Coronary artery (tissue), 2 donors: ENCODE measurements around the gene PRR14.
"Not testable (repeated sequence)": the region's sequence is repeated elsewhere in the genome, so short reads cannot be mapped to it uniquely, and the experiment has no call there.

ENCODE experiments used
- DNase-seq: peaks from one replicate; pipeline ENCODE4 v3.0.0-alpha.2; 2017; ENCODE audit warnings: low spot score
- H3K27ac ChIP-seq, 2 donors: fragments of 200-600 bp; sonication (generic); one replicate each; pipeline ENCODE4 v1.5.1; 2016 to 2019
- H3K4me3 ChIP-seq: fragments of 200-600 bp; sonication (generic); 2 replicates; pipeline ENCODE4 v1.5.1; 2016; ENCODE audit warnings: mild to moderate bottlenecking, moderate library complexity
- CTCF ChIP-seq: fragments of 200-600 bp; sonication (generic); IDR thresholded peaks from one replicate; pipeline ENCODE4 v1.5.1; 2019; ENCODE audit warnings: antibody characterized with exemption

The PRR14 gene

GRCh38 chr16:30620169-30620568 lies 30.6 kb upstream of the PRR14 start:
- DNase-seq: no peak
- Histone ChIP-seq H3K4me3 (no peak overlapping the region), H3K27ac (no peak overlapping the region)
- TF ChIP-seq CTCF: no peak

GRCh38 chr16:30621765-30622164 lies 29.0 kb upstream of the PRR14 start:
- DNase-seq: no peak
- H3K27ac ChIP-seq: no peak overlapping the region
- TF ChIP-seq CTCF: no peak
- H3K4me3 ChIP-seq: no peak overlapping the region

GRCh38 chr16:30622455-30623032 lies 28.2 kb upstream of the PRR14 start:
- DNase-seq: no peak
- no peak for TF ChIP-seq CTCF
- Histone ChIP-seq H3K4me3 (no peak overlapping the region), H3K27ac (no peak overlapping the region)

- Histone ChIP-seq H3K27ac (no peak overlapping the region), H3K4me3 (no peak overlapping the region)
- no peak for TF ChIP-seq CTCF
- no peak for DNase-seq
Observed at GRCh38 chr16:30623536-30624283, 27.1 kb upstream of the PRR14 start.

GRCh38 chr16:30626236-30626635 lies 24.5 kb upstream of the PRR14 start:
- H3K4me3 ChIP-seq: no peak overlapping the region
- DNase-seq: no peak
- H3K27ac ChIP-seq: no peak overlapping the region
- no peak for TF ChIP-seq CTCF

- Histone ChIP-seq H3K4me3 (peak overlapping the region; percentile 29), H3K27ac (no peak overlapping the region)
- peak; percentile 80 for TF ChIP-seq CTCF
- no peak for DNase-seq
Observed at GRCh38 chr16:30628628-30629540, 21.9 kb upstream of the PRR14 start.

GRCh38 chr16:30632454-30632853 lies 18.3 kb upstream of the PRR14 start:
- not testable (repeated sequence) for DNase-seq, H3K27ac ChIP-seq, H3K4me3 ChIP-seq
